GM06990 (cell line): ENCODE data around the gene LRRC15.

Experiments
- DNase-seq: peaks from one replicate; pipeline ENCODE4 v3.0.0-alpha.2; 2011; ENCODE audit not compliant: insufficient read length; ENCODE audit errors: extremely low read depth
- H3K27me3 ChIP-seq: replicated peaks from 2 replicates; pipeline ENCODE4 v1.6.0; 2011; ENCODE audit warnings: low read length; ENCODE audit not compliant: control insufficient read depth, insufficient read depth
- H3K36me3 ChIP-seq: 2 replicates; pipeline ENCODE4 v1.5.1; 2011; ENCODE audit warnings: low read length; ENCODE audit not compliant: control insufficient read depth, insufficient read depth
- H3K4me3 ChIP-seq: replicated peaks from 2 replicates; pipeline ENCODE4 v1.5.1; 2011; ENCODE audit warnings: low read depth, mild to moderate bottlenecking, control low read depth, low read length
- TF ChIP-seq, protein P1 (sequence below): IDR thresholded peaks from 2 replicates; pipeline ENCODE4 v1.5.1; 2011; ENCODE audit warnings: low read length, control low read depth, mild to moderate bottlenecking, inconsistent platforms; ENCODE audit not compliant: insufficient read depth, poor library complexity, severe bottlenecking

Gene LRRC15

GRCh38 chr3:194305356-194306108 lies 64.0 kb downstream of the LRRC15 start:
- Histone ChIP-seq H3K4me3 (no peak overlapping the region), H3K36me3 (no peaks in the 10 kb centered on the region), H3K27me3 (no peaks in the 10 kb centered on the region)
- DNase-seq = no peak
- TF ChIP-seq, protein P1, sequence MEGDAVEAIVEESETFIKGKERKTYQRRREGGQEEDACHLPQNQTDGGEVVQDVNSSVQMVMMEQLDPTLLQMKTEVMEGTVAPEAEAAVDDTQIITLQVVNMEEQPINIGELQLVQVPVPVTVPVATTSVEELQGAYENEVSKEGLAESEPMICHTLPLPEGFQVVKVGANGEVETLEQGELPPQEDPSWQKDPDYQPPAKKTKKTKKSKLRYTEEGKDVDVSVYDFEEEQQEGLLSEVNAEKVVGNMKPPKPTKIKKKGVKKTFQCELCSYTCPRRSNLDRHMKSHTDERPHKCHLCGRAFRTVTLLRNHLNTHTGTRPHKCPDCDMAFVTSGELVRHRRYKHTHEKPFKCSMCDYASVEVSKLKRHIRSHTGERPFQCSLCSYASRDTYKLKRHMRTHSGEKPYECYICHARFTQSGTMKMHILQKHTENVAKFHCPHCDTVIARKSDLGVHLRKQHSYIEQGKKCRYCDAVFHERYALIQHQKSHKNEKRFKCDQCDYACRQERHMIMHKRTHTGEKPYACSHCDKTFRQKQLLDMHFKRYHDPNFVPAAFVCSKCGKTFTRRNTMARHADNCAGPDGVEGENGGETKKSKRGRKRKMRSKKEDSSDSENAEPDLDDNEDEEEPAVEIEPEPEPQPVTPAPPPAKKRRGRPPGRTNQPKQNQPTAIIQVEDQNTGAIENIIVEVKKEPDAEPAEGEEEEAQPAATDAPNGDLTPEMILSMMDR = no peak
